Endothelial cell of hepatic sinusoid (primary cell): ENCODE data around the gene TMEM54.
"Not testable (repeated sequence)": the region's sequence is repeated elsewhere in the genome, so short reads cannot be mapped to it uniquely, and the experiment has no call there.

Source experiments
- in situ Hi-C: cut with HindIII; loops from 2 replicates; pipeline ENCODE4 v1.10.0; 2017; ENCODE audit warnings: low sequenced_read_pairs

TMEM54 gene

DNA sequence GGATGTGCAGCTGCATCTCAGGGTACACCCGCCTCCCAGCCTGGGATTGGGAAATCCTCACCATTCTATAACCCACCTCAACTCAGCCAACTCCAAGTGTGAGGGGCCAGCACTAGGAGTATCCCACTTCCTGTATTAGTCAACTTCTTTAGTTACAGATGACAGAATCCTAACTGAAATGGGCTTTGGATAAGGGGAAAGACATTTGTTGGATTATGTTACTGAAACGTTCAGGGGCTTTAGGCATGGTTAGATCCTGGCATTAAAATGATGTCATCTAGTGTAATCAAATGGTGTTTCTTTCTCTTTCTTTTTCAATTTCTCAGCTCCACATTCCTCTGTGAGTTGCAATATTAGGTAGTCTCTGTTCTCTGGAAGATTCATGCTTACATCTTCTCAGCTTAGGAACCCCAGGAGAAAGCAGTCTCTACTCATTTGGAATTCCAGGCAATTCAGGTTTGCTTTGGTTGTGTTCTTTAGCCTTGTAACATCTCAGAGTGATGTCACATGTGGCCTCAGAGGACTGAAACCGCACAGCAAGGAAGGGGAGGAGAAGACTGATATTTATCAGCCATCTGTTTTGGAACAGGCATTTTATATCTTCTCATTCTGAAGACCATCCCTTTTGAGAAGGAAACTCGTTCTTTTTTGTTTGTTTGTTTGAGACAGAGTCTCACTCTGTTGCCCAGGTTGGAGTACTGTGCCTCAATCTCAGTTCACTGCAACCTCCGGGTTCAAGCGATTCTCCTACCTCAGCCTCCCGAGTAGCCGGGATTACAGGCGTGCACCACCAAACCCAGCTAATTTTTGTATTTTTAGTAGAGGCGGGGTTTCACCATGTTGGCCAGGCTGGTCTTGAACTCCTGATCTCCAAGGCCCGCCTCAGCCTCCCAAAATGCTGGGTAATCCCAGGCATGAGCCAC lies 18.9 kb upstream of the TMEM54 start:
- in situ Hi-C loops: loop anchor here (5.0 kb wide), 1 partner anchor 43 kb away; no protein-coding TSS in a partner anchor

DNA sequence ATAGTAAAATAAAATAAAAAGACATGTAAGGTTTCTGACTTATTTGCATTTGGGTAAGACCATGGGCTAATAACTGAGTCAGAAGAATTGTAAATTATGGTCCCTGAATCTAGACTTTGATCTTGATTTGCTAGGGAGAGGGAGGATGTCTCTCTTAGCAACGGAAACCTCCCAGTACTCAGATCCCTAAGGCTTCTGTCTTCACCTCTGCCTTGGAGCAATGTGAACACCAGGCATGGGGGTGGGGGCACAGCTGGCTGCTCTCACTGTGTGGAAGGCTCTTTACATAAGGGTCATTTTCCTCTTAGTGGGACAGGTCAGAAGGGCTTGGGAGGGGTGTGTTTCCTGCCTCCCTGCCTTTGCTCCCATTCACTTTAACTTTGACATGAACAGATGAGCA lies 17.0 kb upstream of the TMEM54 start:
- in situ Hi-C loops: loop anchor here (5.0 kb wide), 1 partner anchor 41 kb away; no protein-coding TSS in a partner anchor

DNA sequence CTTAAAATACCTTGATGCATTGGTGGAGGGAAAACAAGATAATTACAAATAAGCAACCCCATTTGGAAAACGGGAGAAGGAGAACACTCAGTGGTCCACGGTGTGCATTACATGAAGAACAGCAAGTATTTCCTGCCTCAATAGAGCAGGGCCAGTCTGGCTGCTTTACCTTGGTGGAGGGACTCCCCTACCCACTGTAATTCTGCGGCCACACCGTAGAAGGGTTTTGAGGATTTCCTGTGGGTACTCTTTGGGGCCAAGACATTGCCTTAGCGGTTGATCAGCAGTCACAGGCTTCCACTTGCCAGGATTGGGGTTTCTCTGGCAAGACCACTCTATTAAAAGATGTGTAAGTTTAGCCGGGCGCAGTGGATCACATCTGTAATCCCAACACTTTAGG lies 16.3 kb upstream of the TMEM54 start:
- in situ Hi-C loops: loop anchor here (5.0 kb wide), 1 partner anchor 40 kb away; no protein-coding TSS in a partner anchor

DNA sequence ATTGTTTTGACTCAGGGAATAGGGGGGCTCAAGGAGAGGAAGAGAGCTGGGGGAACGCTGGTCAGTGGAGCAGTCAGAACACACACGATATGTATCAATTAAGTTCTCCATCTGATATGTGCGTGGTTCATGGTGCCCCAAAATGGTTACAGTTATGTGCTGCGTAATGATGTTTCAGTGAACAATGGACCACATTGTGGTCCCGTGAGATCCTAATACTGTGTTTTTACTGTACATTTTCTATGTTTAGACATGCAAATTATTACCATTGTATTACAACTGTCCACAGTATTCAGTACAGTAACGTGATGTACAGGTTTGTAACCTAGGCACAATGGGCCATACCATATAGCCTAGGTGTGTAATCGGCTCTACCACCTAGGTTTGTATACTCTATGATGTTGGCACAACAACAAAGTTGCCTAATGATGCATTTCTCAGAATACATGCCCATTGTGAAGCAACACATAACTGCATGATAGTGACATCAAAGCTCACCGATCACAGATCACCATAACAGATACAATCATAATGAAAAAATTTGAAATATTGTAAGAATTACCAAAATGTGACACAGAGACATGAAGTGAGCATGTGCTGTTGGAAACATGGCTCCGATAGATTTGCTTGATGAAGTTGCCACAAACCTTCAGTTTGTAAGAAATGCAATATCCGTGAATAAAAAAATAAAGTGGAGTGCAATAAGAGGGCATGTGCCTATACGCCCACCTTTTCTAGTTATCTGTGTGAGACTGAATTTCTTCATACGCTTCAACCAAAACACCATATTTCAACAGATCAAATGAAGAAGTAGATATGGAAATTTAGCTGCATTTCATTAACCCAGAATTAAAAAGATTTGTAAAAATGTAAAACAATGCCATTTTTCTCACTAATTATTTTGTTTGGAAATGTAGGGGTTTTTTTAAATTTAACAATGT lies 14.8 kb upstream of the TMEM54 start:
- in situ Hi-C loops: loop anchor here (5.0 kb wide), 1 partner anchor 39 kb away; no protein-coding TSS in a partner anchor

DNA sequence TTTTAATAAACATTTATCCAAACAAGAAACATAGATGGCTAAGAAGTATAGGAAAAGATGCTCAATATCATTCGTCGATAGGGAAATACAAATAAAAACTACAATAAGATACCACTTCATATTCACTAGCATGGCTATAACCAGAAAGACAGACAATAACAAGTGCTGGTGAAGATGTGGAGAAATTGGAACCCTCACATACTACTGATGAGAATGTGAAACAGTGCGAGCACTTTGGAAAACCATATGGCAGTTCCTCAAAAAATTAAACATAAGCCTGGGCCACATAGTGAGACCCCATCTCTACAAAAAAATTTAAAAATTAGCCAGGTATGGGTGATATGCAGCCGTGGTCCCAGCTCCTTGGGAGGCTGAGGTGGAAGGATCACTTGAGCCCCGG lies 9.1 kb upstream of the TMEM54 start:
- in situ Hi-C loops: no loop called here

DNA sequence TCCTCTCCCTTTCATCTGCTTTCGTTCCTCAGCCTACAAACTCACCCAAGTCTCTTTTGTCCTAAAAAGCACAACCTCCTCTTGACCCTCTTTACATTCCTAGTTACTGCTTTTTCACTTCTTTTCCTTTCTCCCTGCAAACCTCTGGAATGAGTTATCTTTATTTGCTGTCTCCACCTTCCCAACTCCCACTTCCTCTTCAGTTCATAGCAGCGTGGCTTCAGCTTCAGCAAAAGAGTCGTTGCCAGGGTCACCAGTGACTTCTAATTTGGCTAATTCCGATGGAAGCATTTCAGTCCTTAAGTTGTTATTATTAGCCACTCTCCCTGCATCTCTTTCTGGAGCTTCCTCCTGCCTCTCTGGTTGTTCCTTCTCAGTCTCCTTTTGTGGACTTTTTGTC lies 6.2 kb upstream of the TMEM54 start:
- in situ Hi-C loops: no loop called here

DNA sequence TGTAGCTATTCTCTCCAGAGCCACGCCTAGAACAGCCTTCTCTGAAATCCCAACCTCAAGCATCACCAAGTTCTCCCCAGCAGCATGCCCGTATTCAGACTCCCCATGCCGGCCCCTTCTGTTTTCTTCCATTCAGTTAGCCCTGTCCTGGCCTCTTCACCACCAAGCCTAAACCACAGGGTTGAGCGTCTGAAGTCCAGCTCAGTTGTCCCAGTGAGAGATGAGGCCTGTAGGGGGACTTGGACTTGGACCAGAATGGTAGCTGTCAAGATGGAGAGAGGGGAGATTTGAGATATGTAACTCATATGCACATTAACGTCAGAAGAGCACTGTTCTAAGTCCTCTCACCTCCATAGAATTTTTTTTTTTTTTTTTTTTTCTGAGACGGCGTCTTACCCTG lies 5.5 kb upstream of the TMEM54 start:
- in situ Hi-C loops: no loop called here

DNA sequence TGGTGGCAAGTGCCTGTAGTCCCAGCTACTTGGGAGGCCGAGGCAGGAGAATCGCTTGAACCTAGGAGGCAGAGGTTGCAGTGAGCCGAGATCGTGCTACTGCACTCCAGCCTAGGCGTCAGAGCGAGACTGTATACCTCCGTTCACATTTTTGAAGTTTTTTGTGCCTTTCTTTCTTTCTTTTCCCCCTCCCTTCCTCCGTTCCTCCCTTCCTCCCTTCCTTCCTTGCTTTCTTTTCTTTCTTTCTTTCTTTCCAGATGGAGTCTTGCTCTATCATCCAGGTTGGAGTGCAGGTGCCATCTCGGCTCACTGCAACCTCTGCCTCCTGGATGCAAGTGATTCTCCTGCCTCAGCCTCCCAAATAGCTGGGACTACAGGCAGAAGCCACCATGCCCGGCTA lies 4.4 kb upstream of the TMEM54 start:
- in situ Hi-C loops: not testable (repeated sequence)

DNA sequence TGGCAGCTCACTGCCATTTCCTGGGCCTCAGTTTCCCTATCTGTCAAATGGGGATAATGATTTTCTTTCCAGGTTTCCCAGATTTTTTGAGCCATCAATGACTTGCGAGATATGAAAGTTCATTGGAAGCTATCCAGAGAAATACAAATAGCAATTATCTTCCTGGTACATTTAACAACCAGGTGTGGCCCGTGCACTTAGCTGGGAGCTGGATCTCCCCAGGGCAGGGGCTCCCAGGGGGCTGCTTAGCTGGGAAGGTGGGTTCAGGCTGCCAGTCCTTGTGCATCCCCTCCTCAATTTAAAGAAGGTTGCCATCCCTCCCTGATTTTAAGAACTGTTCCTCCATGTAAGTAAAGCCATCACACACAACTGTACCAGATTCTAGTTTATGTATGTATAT lies 3.6 kb upstream of the TMEM54 start:
- in situ Hi-C loops: no loop called here

DNA sequence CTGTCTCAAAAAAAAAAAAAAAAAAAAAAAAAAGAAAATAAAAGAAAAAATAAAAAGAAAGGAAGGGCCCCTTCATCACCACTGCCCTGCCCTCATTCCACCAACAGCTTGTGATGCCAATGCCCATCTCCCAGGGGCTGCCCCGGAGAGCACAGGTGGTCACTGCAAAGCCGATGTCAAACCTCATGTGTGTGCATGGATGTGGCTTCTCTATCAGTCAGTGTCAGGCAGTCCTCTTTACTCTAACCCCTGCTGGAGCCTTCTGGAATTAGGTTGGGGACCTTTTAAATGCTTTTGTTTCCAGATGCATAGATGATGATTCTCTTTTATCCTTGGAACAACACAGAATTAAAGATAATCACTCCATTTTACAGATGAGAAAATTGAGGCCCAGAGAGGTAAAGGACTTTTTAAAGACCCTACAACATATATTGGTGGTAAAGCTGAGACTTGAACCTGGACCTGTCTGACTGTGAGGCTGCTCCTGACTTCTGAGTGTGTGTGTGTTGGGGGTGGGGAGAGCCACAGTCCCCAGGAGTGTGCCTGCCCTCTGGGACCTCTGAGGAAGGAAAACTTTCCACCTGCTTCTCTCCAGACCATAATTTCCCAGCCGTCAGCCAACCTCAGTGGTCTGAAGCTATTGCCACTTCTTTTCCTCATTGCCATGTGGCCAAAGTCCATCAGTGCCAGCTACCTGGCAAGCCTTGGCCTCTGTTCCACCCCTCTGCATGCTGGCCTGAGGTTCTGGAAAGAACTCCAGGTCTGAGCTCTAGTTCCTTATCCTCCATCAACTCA lies 3.0 kb upstream of the TMEM54 start:
- in situ Hi-C loops: no loop called here

DNA sequence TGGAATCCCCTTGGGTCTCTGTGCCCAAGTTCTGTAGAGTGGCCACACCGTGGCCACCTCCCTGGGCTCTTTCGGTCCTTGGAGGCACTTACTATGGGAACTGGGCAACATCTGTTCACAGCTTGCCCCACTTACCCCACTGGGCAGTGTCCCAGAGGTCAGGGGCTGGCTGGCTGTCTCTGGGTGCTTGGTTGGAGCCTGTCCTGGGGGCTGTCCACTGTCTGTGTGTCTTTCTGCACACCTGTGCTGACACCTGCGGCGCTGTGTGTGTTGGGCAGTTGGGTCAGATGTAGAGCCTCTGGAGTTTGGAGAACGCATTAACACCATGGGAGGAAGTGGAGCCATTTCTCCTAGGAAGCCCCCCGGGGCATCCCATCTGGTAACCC lies 1.3 kb upstream of the TMEM54 start:
- in situ Hi-C loops: no loop called here

DNA sequence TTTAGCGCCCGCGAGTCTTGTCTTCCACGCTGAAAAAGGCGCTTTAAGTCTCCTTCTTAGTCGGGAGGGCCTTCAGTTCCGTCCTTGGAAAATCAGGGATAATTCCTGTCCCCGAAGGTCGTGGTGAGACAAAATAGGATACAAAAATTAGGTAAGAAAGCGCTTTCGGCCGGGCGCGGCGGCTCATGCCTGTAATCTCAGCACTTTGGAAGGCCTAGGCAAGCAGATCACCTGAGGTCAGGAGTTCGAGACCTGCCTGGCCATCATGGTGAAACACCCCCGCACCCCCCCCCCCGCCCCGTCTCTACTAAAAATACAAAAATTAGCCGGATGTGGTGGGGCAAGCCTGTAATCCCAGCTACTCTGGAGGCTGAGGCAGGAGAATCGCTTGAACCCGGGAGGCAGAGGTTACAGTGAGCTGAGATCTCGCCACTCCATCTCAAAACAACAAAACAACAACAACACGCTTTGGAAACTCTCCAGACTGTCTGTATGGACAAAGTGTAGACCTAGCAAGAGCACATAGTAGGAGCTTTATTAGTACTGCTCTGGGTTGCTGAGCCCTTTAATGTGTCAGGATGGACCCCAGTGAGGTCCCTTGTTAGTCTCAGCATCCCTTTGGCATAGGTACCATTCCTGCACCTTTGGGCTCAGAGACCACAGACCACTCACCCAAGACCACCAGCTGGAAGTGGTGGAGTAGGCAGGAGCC lies 790 bp upstream of the TMEM54 start:
- in situ Hi-C loops: no loop called here

DNA sequence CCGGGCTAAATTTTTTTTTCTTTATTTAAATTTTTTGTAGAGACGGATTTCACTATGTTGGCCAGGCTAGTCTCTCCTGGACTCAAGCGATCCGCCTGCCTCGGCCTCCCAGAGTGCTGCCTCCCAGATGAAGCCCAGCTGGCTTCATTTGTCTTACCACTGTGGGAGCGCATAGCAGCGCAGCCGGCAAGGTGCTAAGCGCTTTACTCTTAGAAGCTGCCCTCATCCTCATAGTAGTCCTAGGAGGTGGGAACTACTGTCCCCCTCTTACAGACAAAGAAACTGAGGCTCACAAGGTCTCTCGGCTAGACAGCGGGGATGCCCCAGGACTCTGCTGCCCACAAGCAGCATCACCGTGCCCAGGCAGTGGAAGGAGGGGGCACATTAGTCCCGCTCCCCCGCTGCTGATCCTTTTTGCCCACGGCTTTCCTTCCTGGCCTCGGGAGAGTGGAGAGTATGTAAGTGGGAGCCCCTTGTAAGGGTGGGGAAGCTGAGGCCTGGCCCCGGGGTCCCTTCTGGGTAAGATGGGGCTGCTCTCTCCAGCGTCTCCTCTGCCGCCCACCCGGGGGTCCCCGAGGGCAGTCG lies 726 bp downstream of the TMEM54 start:
- in situ Hi-C loops: no loop called here

DNA sequence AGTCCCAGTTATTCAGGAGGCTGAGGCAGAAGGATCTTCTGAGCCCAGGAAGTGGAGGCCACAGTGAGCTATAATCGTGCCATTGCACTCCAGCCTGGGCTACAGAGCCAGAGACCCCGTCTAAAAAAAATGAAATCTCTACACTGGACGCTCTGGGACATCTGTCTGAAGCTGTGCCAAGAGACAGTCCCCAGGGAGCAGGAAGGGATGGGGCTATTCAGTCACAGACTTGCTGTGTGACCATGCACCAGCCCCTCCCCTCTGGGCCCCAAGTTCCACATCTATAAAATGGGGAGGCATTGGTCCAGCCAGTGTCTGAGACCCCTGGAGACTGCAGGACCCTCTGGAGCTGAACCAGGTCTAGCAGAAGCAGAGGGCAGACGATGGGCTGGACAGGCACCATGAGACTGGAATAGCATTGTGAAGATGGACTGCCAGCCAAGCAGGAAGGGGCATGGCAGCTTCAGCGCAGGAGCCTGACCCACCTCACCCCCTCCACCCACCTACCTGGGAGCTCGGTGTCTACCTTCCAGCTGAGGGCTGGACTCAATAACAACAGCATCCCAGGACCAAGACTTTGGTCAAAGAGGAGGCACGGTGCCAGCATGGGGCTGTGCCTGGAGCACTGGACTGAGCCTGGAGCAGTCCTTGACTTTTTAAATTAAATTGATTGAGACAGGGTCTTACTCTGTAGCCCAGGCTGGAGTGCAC lies 1.4 kb downstream of the TMEM54 start:
- in situ Hi-C loops: no loop called here

DNA sequence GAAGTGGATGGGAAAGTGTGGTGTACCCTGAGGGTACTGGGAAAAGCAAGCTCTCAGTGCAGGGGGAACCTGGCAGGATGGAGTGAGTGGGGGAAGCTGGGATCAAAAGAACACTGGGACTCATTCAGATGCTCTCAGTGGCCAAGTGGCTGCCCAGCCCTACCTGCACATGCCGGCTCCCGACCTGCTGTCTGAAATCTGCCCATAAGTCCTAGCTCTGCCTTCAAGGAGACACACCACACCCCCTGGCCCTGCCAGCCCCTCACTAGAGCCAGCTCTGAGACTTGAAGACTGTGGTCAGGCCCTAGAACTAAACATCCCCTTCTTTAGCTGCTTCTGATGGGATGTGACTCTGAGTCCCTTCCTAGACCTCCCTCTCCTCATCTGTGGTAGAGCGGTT lies 2.2 kb downstream of the TMEM54 start:
- in situ Hi-C loops: no loop called here

DNA sequence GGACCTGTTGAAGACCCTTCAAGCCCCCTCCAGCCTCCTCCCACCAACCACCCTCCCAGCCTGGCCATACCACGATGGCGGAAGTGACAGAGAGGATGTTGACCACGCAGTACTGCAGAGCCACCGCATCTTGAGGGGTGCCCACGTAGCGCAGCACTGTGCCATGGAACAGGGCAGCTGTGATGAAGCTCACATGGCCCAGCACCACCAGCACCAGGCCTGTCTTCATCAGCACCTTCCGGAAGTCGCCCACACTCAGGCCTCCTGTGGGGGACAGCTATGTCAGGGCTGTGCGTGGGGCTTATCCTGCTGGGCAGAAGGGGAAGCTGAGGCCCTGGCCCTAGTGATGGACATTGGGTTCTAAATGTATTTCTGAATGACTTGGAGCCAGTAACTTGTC lies 3.1 kb downstream of the TMEM54 start:
- in situ Hi-C loops: no loop called here

DNA sequence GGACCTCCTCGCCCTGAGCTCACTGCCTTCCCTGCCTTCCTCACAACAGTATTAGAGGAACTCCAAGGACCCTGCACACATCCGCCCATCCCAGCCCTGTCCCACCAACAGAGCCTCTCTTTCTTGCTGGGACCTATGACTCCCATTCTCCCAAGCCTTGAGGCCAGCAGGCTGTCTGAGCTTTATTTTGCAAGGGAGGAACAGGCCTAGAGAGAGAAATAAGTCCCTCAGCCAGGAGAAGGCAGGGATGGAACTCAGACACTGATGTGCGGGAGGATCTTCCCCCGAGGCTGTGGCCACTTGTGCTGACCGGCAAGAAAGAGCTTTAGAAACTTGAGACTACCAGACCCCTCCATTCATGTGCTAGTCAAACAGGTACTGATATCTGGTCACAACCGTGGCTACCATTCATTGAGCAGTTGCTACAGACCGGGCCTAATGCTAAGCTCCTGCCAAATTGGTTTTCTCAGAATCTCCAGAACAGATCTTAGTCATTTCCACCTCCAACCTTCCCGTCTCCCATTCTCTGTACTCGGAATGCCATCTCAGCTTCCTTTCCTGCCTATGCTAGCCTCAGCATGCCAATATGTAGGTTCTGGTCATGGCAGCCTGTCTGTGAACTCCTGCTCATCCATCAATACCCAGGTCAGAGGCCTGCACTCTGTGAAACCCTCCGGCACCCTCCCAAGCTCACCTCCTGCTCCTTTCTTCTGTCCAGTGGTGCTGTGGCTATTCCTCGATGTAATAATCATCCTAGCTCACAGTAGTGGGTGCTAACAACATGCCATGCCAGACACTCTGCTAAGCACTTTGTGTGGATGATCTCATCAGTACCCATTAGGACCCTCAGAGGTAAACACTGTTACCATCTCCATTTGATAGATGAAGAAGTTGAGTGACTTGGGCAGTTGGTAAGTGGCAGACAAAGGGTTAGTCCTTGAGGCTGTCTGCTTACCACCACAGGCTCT lies 3.8 kb downstream of the TMEM54 start:
- in situ Hi-C loops: no loop called here

DNA sequence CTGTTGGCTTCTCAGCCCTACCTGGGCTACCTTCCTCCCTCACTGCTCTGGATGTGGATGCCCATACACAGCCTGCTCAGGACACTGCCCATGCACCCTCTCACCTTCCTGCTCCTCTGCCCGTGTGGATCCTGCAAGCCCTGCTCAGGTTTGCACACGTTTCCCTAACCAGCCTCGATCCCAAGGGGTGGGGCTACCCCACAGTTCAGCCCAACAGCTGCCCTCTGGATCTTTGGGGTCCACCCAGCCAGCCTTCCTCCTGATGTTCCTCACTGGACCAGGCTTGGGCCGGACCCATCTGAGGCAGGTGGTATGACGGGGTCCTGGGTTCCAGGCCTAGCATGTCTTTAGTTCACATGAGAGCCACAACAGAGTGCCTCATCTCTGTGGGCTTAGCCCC lies 4.7 kb downstream of the TMEM54 start:
- in situ Hi-C loops: no loop called here
